NCI-H82 treated with DMSO at 0.1 percent for 48 hours (cell line): ENCODE results near the gene AP3D1.
"Not testable (repeated sequence)": the region's sequence is repeated elsewhere in the genome, so short reads cannot be mapped to it uniquely, and the experiment has no call there.

Experiments used
- DNase-seq: peaks from one replicate; lab custom pipeline; 2025; ENCODE audit not compliant: unreplicated experiment; lab: John Stamatoyannopoulos, UW

The AP3D1 gene

GRCh38 chr19:2154587-2155075, 3.3 kb upstream of the AP3D1 start:
- DNase-seq = no peak

GRCh38 chr19:2150794-2151338, 500 bp downstream of the AP3D1 start:
- DNase-seq = no peak

- no peak for DNase-seq
These were observed 1.2 kb downstream of the AP3D1 start for GRCh38 chr19:2149980-2150793.

- no peak for DNase-seq
These were observed 2.8 kb downstream of the AP3D1 start for GRCh38 chr19:2148482-2149135.

- no peak for DNase-seq
These were observed 5.5 kb downstream of the AP3D1 start for GRCh38 chr19:2145831-2146241.

GRCh38 chr19:2144190-2144589, 7.2 kb downstream of the AP3D1 start:
- DNase-seq = no peak

- DNase-seq = no peak
These were observed 9.1 kb downstream of the AP3D1 start for GRCh38 chr19:2142173-2142829.

GRCh38 chr19:2140138-2140569, 11.2 kb downstream of the AP3D1 start:
- DNase-seq = no peak

GRCh38 chr19:2139385-2140137, 11.8 kb downstream of the AP3D1 start:
- DNase-seq = no peak

GRCh38 chr19:2138061-2138728, 13.2 kb downstream of the AP3D1 start:
- DNase-seq = no peak

- DNase-seq = no peak
These were observed 14.6 kb downstream of the AP3D1 start for GRCh38 chr19:2136796-2137195.

GRCh38 chr19:2135474-2136402, 15.6 kb downstream of the AP3D1 start:
- DNase-seq = no peak

- DNase-seq = no peak
These were observed 18.5 kb downstream of the AP3D1 start for GRCh38 chr19:2132731-2133490.

- DNase-seq = no peak
These were observed 19.2 kb downstream of the AP3D1 start for GRCh38 chr19:2132191-2132590.

- DNase-seq = not testable (repeated sequence)
These were observed 20.1 kb downstream of the AP3D1 start for GRCh38 chr19:2131012-2131975.

- no peak for DNase-seq
These were observed 21.2 kb downstream of the AP3D1 start for GRCh38 chr19:2129892-2130770.
